HG03565 (cell line): ENCODE results near the gene STUM.
A peak's percentile ranks its signal among the peaks of the same experiment; 100 is the strongest.

ENCODE experiments used
- ATAC-seq: cut with Tn5 transposase; IDR thresholded peaks from one replicate; pipeline ENCODE4 v1.9.1; 2021; ENCODE audit warnings: mild to moderate bottlenecking, moderate library complexity; ENCODE audit not compliant: unreplicated experiment

Gene STUM

GRCh38 chr1:226532553-226532952 is 16.0 kb upstream of the STUM start:
- ATAC-seq = no peak

- ATAC-seq = no peak
Observed at GRCh38 chr1:226533220-226533619, 15.3 kb upstream of the STUM start.

DNA sequence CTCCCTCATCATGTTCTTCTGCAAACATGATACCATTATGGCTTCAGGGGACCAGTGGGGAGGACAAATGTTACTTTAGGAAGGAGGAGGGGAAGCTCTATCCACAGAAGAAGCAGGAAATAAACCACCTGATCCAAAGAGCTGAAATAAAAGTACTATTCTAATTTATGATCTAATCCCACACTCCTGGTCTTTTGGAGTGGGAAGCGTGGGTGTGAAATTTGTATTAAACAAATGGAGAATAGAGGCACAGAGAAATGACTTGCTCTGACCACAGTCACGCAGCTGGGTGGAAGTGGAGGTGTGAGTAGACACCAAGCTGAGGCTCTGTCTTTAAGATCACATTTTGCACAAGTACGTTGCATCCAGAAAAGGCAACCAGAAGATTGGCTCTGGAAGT is 14.5 kb upstream of the STUM start:
- ATAC-seq = no peak

DNA sequence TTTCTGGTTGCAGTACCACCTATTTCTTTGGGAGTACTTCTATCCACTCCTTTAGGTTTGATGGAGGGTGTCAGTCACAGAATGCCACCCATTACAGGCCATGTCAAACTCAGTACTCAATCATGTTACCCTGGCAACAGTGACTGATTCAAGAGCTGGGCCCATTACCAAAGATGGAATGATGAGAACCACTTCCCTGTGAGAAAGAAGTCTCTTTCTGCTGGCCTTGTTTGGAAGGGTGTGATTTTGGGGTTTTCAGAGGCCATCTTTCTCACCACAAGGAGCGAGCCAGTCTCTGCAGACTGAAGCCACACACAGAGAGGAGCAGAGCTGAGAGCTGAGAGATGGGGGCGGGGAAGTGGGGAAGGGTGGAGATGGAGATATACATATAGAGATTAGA is 13.9 kb upstream of the STUM start:
- ATAC-seq = no peak

DNA sequence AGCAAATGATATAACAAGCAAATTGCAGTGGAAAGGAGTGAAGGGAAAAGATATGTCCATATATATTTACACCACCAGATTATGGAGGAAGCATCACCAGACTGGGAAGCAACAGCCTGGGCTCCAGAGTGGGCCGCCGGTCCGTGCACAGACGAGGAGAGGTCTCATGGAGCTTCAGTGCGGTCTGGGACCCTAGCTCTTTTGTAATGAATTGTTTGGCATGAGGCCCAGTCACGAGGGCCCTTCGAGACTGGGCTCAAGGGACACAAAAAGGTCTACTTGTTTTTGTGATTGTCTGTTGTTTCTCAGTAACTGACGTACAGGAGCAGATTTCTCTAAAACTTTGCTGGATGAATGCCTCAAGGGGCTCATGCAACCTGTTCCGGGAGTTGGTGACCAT is 12.9 kb upstream of the STUM start:
- no peak for ATAC-seq

GRCh38 chr1:226541231-226541630 is 7.3 kb upstream of the STUM start:
- ATAC-seq = no peak

DNA sequence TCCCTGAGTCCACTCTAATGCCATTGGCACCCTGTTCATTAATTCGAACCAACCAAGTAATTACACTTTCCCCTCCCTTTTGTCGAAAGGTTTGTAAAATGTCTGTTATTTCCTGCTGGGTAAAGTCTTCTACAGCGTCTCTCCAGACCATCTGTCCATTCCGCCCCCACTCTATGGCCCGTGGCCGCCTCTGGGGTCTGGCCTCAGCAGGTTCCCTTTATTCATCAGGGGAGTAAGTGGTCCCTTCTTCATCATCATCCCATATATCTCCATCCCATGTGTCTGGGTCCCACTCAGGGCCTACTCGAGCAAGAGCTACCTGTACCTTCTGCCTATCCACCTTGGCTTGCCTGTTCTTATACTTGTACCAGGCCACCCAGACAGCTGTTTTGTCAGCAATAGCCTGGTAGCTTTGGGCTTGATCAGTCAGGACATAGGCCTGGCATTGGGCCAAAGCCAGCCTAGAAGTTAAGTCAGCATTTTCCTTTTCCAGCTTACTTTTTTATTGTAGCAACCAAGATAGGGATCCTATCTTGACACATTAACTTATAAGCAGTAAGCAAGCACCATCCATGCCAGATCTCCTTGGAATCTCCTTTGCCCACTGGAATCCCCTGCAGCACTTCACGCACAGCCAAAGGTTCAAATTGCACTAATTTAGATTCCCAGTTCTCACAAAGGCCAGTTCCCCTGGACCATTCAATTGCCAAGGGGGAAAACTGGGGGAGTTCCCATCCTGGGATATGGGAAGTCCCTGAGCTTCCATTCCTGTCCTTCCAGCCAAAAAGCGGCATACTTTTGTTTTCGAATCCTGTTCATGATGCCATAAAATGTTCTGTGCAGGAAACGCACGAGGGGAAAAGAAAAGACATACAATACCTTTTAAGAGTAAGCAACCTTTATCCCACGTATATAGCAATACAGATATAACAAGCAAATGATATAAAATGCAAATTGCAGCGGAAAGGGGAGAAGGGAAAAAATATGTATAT is 6.6 kb upstream of the STUM start:
- ATAC-seq = no peak

DNA sequence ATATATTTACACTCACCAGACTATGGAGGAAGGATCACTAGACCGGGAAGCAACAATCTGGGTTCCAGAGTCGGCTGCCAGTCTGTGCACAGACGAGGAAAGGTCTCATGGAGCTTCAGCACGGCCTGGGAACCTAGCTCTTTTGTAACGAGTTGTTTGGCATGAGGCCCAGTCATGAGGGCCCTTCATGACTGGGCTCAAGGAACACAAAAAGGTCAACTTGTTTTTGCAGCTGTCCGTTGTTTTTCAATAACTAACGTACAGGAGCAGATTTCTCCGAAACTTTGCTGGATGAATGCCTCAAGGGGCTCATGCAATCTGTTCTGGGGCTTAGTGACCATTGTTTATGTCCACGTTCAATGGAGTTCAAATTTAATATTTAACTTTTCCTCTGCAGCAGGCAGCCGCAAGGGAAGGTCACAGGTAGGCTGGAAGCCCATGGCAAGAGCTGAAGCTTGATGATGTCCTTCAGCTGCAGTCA is 5.9 kb upstream of the STUM start:
- ATAC-seq = no peak

GRCh38 chr1:226545836-226546596 is 2.5 kb upstream of the STUM start:
- ATAC-seq = no peak

- no peak for ATAC-seq
Observed at GRCh38 chr1:226546926-226547325, 1.6 kb upstream of the STUM start.

DNA sequence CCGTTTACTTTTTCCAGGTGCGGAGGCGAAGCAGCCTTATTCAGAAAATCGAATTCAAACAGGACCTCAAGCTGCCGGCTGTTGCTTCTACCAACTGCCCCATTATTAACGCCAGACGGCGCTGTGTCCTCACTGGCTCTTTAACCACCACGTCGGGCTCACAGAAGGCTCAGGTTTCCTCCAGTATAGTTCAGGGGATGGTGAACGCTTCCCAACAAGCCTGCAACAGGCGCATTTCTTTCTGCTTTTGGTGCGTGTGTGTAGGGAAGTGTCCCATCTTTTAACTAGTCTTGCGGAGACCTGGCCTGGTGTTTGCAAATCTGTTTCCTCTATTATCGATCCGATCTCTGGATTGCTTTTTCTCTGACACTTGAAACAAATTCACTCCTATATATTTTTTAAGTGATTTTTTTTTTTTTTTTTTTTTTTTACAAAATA is 791 bp upstream of the STUM start:
- peak; percentile 44 for ATAC-seq

DNA sequence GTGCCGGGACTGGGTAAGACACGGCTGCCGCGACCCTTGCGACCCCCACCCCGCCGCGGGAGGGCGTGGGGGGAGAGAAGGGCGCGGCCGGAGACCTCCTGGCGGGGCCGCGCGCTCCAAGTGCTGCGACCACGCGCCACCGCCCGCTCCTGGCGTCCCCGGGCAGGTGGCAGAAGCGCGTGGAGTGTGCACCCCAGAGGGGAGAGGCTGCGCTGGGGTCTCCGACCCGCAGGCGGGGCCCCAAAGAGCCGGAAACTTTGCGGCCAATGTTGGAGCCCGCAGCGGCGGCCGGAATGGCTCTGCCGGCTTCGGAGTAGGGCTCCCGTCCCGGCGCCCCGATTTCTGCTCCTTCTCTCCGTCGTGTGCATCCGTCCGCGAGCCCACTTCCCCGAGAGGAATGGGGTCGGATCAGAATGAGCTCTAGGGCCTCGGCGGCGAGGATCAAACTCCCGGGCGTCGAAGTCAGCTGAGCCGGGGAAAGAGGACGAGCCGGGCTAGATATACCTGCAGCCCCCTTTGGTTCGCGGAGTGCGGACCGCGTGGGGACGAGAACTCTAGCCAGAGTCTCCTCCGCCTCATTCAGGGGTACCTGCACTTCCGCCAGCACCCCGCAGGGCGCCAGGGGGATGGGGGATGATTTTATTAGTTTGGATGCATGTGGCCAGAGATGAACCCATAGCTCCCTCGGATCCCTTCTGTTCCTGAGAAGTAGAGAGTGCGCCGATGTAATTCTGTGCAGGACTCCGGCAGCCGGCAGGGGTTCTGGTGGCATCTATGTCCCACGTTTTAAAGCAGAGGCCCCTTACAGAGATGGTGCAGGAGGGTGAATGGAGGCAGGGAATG is 751 bp downstream of the STUM start:
- no peak for ATAC-seq

DNA sequence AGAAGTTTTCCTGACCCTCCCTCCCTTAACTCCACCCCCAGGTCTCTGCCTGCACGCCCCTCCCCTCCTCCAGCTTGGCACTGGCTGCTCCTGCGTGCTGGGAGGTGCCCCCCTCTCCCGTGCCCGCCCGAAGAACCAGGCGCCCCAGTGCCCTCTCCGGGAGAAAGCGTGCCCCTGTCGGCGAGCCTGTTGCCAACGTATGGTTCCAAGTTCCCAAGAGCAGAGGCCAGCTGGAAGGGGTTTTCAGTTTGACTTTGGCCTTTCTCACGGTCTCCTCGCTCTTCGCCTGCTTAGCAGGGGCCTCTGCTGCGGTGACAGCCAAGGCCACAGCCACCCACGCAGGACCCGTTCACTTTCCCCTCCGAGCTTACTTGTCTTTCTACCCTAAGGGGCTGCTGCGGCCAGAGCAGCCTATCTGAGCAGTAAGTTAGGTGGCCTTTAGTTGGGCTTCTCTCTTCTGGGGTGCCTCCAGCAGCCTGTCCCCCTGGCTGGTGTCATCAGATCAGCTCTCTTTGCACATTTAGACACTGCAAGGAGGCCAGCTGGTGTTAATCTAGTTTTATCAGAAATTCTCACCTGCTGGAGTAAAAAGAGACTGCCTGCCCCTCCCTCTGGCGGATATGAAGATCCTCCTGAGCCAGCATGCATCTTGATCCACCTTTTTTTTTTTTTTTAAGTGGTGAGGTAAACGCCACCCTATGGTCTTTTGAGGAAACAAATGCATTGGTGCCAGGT is 1.5 kb downstream of the STUM start:
- no peak for ATAC-seq

- ATAC-seq = no peak
Observed at GRCh38 chr1:226550672-226551041, 2.1 kb downstream of the STUM start.

GRCh38 chr1:226551299-226551698 is 2.7 kb downstream of the STUM start:
- ATAC-seq = no peak

DNA sequence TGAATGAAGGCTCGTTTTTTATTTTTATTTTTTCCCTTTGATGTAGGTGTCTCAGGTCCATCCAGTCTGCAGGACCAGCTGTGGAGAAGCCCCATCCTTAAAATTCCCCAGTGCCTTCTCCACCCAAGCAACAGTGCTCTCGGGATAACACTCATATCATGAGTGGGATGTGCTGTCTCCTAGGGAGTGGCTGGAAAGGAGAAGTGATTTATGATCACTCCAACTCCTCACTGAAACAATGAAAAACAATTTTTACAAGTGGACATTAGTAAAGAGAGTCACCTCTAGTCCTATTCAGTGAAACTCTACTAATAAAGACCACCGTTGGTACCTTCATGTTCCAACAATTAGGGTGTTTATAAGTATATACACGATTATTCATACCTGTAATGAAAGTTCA is 3.5 kb downstream of the STUM start:
- ATAC-seq = no peak

GRCh38 chr1:226553266-226553923 is 4.8 kb downstream of the STUM start:
- ATAC-seq = no peak

DNA sequence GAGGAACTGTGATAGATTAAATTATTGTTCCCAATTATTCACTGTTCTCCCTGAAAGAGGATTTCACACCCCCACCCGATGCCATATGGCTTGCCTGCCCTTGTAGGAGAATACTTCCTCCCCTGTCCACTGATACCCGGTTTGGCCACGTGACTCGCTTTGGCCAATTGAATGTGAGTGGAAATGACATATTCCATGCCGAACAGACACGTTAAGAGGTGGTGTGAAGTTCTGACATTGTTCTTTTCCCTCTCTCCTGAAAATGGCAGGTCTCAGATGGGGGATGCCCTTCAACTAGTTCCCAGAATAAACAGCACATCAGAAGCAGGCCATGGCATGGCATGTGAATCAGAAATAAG is 5.3 kb downstream of the STUM start:
- no peak for ATAC-seq

GRCh38 chr1:226555092-226555491 is 6.5 kb downstream of the STUM start:
- no peak for ATAC-seq

- ATAC-seq = no peak
Observed at GRCh38 chr1:226557424-226557823, 8.9 kb downstream of the STUM start.
